K562 (cell line): ENCODE measurements around the gene RNF40. TPM values are rescaled to one million over a fixed set of nuclear protein-coding genes. Genes with fewer than 3 reads are reported as not detected.
A peak's percentile ranks its signal among the peaks of the same experiment; 100 is the strongest.

Experiments used
- ATAC-seq: fragments of 200-7000 bp; cut with Tn5 transposase; 3 replicates; pipeline ENCODE4 v1.9.1; 2020; ENCODE audit warnings: moderate library complexity
- BruUV-seq: library from RNA; stranded (reverse); fragments of 400-500 nt; replicated peaks from 2 replicates; lab custom pipeline; 2021; lab: Mats Ljungman, UMichigan
- CTCF ChIA-PET: fragments of 300-600 bp; formaldehyde crosslinking; extraction: SDS; loops from one replicate; lab custom pipeline; 2021; ENCODE audit warnings: low intra/inter-chr PET ratio; lab: Yijun Ruan, JAX
- POLR2A ChIA-PET: fragments of 300-600, 350-650 bp; sonication (Branson Sonifier 250); formaldehyde crosslinking; extraction: SDS; loops from one replicate; lab custom pipeline; 2021; ENCODE audit warnings: antibody characterized with exemption, inconsistent platforms; lab: Yijun Ruan, JAX
- DNase-seq, 4 experiments: peaks; one replicate each; pipeline versions ENCODE4 v3.0.0 to v3.0.0-alpha.2; 2011 to 2018; ENCODE audit warnings: low spot score in 3 of 4, mixed read lengths in 3 of 4; ENCODE audit errors: extremely low read depth in 1 of 4
- FAIRE-seq: peaks from 2 replicates; lab custom pipeline; 2011; peaks lifted over from hg19 to GRCh38; lab: Jason Lieb, UNC
- H2AFZ ChIP-seq: 2 replicates; pipeline ENCODE4 v1.6.0; 2011; ENCODE audit warnings: low read depth, low read length, control low read depth, inconsistent platforms
- H3K27ac ChIP-seq: fragments of 200-600 bp; 3 replicates; pipeline ENCODE4 v1.8.0; 2011; ENCODE audit warnings: low read depth, mild to moderate bottlenecking, control low read depth, inconsistent platforms, low read length, moderate library complexity, mixed read lengths; ENCODE audit errors: extremely low read depth
- H3K27me3 ChIP-seq, 2 experiments: fragments of 300-600 bp in 1 of 2; 2 replicates in 1 of 2; 3 replicates in 1 of 2; pipeline versions ENCODE4 v1.6.0 to v1.8.0; 2011; ENCODE audit warnings: inconsistent platforms in 2 of 2, low read length in 2 of 2, mild to moderate bottlenecking in 1 of 2, mixed read lengths in 1 of 2, moderate library complexity in 1 of 2; ENCODE audit not compliant: control insufficient read depth in 2 of 2, insufficient read depth in 2 of 2
- H3K36me3 ChIP-seq: fragments of 300-600 bp; 3 replicates; pipeline ENCODE4 v1.8.0; 2011; ENCODE audit warnings: mild to moderate bottlenecking, low read length, inconsistent platforms; ENCODE audit not compliant: control insufficient read depth, insufficient read depth
- H3K4me1 ChIP-seq, 2 experiments: fragments of 200-600 bp in 1 of 2; replicated peaks in 1 of 2; 2 replicates in 1 of 2; 3 replicates in 1 of 2; pipeline versions ENCODE4 v1.5.1 to v1.8.0; 2011; ENCODE audit warnings: inconsistent platforms in 2 of 2, low read length in 2 of 2, mild to moderate bottlenecking in 1 of 2, mixed read lengths in 1 of 2, moderate library complexity in 1 of 2; ENCODE audit not compliant: control insufficient read depth in 2 of 2, insufficient read depth in 2 of 2
- H3K4me2 ChIP-seq: 2 replicates; pipeline ENCODE4 v1.6.1; 2011; ENCODE audit warnings: low read length, control low read depth, inconsistent platforms, mixed read lengths; ENCODE audit not compliant: insufficient read depth
- H3K4me3 ChIP-seq: fragments of 200-600 bp; sonication (generic), shearing (Covaris generic); 2 replicates; pipeline ENCODE4 v1.5.1; 2016; ENCODE audit warnings: control low read depth, inconsistent platforms
- H3K79me2 ChIP-seq: fragments of 200-600 bp; 3 replicates; pipeline ENCODE4 v1.8.0; 2011; ENCODE audit warnings: low read length, inconsistent platforms; ENCODE audit not compliant: control insufficient read depth, insufficient read depth
- H3K9ac ChIP-seq, 2 experiments: 2 replicates each; pipeline versions ENCODE4 v1.6.0 to v1.6.1; 2011; ENCODE audit warnings: low read depth in 2 of 2, low read length in 2 of 2, control low read depth in 1 of 2, inconsistent platforms in 1 of 2, mild to moderate bottlenecking in 1 of 2, mixed read lengths in 1 of 2; ENCODE audit not compliant: insufficient read depth in 1 of 2
- H3K9me1 ChIP-seq: one replicate; pipeline ENCODE4 v1.6.0; 2011; ENCODE audit warnings: inconsistent platforms, mild to moderate bottlenecking, low read length, moderate library complexity; ENCODE audit not compliant: control insufficient read depth, insufficient read depth
- H3K9me3 ChIP-seq: replicated peaks from 2 replicates; pipeline ENCODE4 v1.5.1; 2011; ENCODE audit warnings: low read depth, low read length, inconsistent platforms; ENCODE audit not compliant: control insufficient read depth, insufficient read depth
- H4K20me1 ChIP-seq: replicated peaks from 2 replicates; pipeline ENCODE4 v1.6.1; 2011; ENCODE audit warnings: low read length, inconsistent platforms, mixed read lengths; ENCODE audit not compliant: control insufficient read depth, insufficient read depth
- FOXP1 ChIP-seq: sonication (generic); formaldehyde crosslinking; IDR thresholded peaks from 2 replicates; pipeline ENCODE4 v1.8.0; 2022; ENCODE audit warnings: mild to moderate bottlenecking, missing genetic modification reagents
- KLF10 ChIP-seq: fragments of 250-450 bp; sonication (Bioruptor Pico); IDR thresholded peaks from 2 replicates; pipeline ENCODE4 v1.6.1; 2021; ENCODE audit warnings: matching md5 sums
- NCOA1 ChIP-seq: fragments of 450-650 bp; IDR thresholded peaks from 2 replicates; pipeline ENCODE4 v1.6.1; 2016; ENCODE audit warnings: low read depth
- PHF21A ChIP-seq: fragments of 450-650 bp; IDR thresholded peaks from 2 replicates; pipeline ENCODE4 v1.6.1; 2017; ENCODE audit warnings: low read depth, borderline replicate concordance
- PML ChIP-seq: IDR thresholded peaks from 2 replicates; pipeline ENCODE4 v1.6.1; 2012; ENCODE audit warnings: low read length, inconsistent platforms
- POLR2B ChIP-seq: fragments of 450-650 bp; IDR thresholded peaks from 2 replicates; pipeline ENCODE4 v1.6.1; 2018; ENCODE audit warnings: low read depth; ENCODE audit not compliant: partially characterized antibody
- PRPF4 ChIP-seq: fragments of 200-400 bp; formaldehyde crosslinking; IDR thresholded peaks from one replicate; pipeline ENCODE4 v1.6.1; 2017; ENCODE audit warnings: low read length, low read depth, mild to moderate bottlenecking; ENCODE audit not compliant: insufficient read depth, poor library complexity, severe bottlenecking
- TEAD1 ChIP-seq, 2 experiments: fragments of 450-650 bp in 1 of 2; sonication (generic) in 1 of 2; formaldehyde crosslinking; IDR thresholded peaks; 2 replicates each; pipeline versions ENCODE4 v1.4.0 to v1.8.0; 2020 to 2022; ENCODE audit warnings: mild to moderate bottlenecking in 2 of 2, missing genetic modification reagents in 1 of 2
- ZNF121 ChIP-seq: sonication (generic); formaldehyde crosslinking; conservative IDR thresholded peaks from 2 replicates; pipeline ENCODE4 v1.8.0; 2022; ENCODE audit warnings: missing genetic modification reagents
- ZNF174 ChIP-seq: fragments of 250-450 bp; sonication (Bioruptor Pico); IDR thresholded peaks from 2 replicates; pipeline ENCODE4 v1.4.0; 2020; ENCODE audit warnings: mild to moderate bottlenecking
- ZNF668 ChIP-seq: fragments of 250-450 bp; sonication (Bioruptor Pico); IDR thresholded peaks from 2 replicates; pipeline ENCODE4 v1.8.0; 2022; ENCODE audit warnings: mild to moderate bottlenecking, inconsistent platforms
- ZNF707 ChIP-seq: fragments of 250-450 bp; sonication (Bioruptor Pico); conservative IDR thresholded peaks from 2 replicates; pipeline ENCODE4 v1.8.0; 2022; ENCODE audit warnings: inconsistent platforms, mild to moderate bottlenecking, moderate library complexity
- WGBS: fragments of 100-300 bp; shearing (Covaris generic); methylation state at CpG from one replicate; pipeline ENCODE4 v1.1.6; 2016; ENCODE audit warnings: low coverage, mixed read lengths; ENCODE audit not compliant: insufficient coverage; ENCODE audit errors: missing lambda C conversion rate; 5-methylcytosine and 5-hydroxymethylcytosine counted together
- in situ Hi-C: fragments of 300-500 bp; cut with MboI; formaldehyde crosslinking; loops from 4 replicates; pipeline ENCODE4 v1.15.0; 2018; ENCODE audit warnings: inconsistent platforms, mixed read lengths
- intact Hi-C: fragments of 100-400 bp; cut with micrococcal nuclease; formaldehyde crosslinking; loops from 2 replicates; pipeline ENCODE4 v1.14.2; 2022
- polyA plus RNA-seq, 8 experiments: library from polyadenylated mRNA; depleted of rRNA in 4 of 8; stranded (reverse) in 5 of 8; unstranded in 3 of 8; fragments of >200 nt; fragmentation: Nextera tagmentation in 2 of 8; fragmentation: Illumina TruSeq in 1 of 8; extraction: Ambion mirVana in 2 of 8; extraction: Trizol in 1 of 8; gene quantifications; 2 replicates each; pipeline versions ENCODE4 v1.2.1 to v1.2.3, GENCODE V29; 2011 to 2014; ENCODE audit warnings: inconsistent platforms in 1 of 8, missing spikeins in 1 of 8
- total RNA-seq, 7 experiments: library from RNA; depleted of rRNA in 6 of 7; stranded (reverse); fragments of >200 nt in 6 of 7; fragmentation: Illumina TruSeq in 2 of 7; extraction: Trizol in 2 of 7; gene quantifications; 2 replicates each; pipeline versions ENCODE4 v1.2.1 to v1.2.3, GENCODE V29; 2011 to 2021; ENCODE audit warnings: low replicate concordance in 1 of 7
- TF ChIP-seq, protein P1 (sequence below): sonication (generic); formaldehyde crosslinking; IDR thresholded peaks from 2 replicates; pipeline ENCODE4 v1.8.1; 2023; ENCODE audit warnings: mild to moderate bottlenecking, missing genetic modification reagents
- TF ChIP-seq, protein P2 (sequence below), 2 experiments: fragments of 450-650 bp in 1 of 2; sonication (generic) in 1 of 2; formaldehyde crosslinking; conservative IDR thresholded peaks; 2 replicates each; pipeline versions ENCODE4 v1.4.0 to v1.8.1; 2020 to 2022; ENCODE audit warnings: mild to moderate bottlenecking in 1 of 2, missing genetic modification reagents in 1 of 2
- TF ChIP-seq, protein P3 (sequence below): fragments of 150-350 bp; IDR thresholded peaks from 2 replicates; pipeline ENCODE4 v1.6.1; 2014; ENCODE audit warnings: low read depth, mild to moderate bottlenecking, low read length, borderline replicate concordance

The RNF40 gene
- total and polyA plus RNA-seq, 9 of the 15 experiments (the other 6 are each of a cell fraction or from before 2014, with no cell fraction given) = 6.2 to 129 (median 81.5) TPM

DNA sequence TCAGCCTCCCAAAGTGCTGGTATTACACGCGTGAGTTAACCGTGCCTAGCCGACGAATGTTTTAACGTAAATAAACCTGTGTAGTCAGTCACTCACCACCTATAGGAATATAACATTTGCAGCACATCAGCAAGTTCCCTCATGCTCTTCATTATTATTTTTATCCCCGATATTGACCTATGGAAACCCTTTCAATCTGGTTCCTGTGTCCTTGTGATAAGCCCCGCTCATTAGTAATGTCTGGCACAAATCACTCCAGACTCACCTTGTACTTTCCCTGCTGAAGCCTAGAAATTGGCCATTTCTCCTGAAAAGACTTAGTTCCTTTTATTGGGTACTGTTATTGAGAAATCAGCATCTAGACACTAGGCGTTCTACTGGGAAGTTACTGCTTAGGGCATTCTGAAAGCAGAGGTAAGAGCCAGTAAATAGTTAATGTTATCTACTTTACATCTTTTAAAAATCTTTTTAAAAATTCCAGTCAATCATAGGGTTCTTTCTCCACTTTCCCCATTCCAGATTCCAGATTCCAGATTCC lies 15.4 kb upstream of the RNF40 start:
- Histone ChIP-seq H3K27me3 (no peaks in the 10 kb centered on the region), H3K4me3 (no peak overlapping the region), H3K36me3 (peaks cover 58% of the 10 kb centered on the region), H3K9me1 (no peaks in the 10 kb centered on the region), H3K27ac (no peak overlapping the region), H3K9ac (no peak overlapping the region)
- CTCF ChIA-PET = no interaction called here
- POLR2A ChIA-PET = interaction anchor here (1.4 to 2.3 kb wide), 7 partner anchors 13 to 149 kb away, joined by 5 to 24 read pairs (median 10); no protein-coding TSS in a partner anchor
- BruUV-seq = no TSS peak
- 85% methylated on average over 9 of the region's 9 CpGs for WGBS
- TF ChIP-seq ZNF668 (CRISPR knock-in tag) (no peak), PHF21A (no peak), FOXP1 (no peak), POLR2B (no peak), NCOA1 (no peak), PRPF4 (no peak), ZNF707 (CRISPR knock-in tag) (no peak), ZNF174 (CRISPR knock-in tag) (no peak), PML (no peak), TEAD1 (CRISPR knock-in tag; IDR thresholded peaks at IDR 0.05) (no peak), ZNF121 (CRISPR knock-in tag) (no peak), KLF10 (no peak)
- TF ChIP-seq, protein P1, sequence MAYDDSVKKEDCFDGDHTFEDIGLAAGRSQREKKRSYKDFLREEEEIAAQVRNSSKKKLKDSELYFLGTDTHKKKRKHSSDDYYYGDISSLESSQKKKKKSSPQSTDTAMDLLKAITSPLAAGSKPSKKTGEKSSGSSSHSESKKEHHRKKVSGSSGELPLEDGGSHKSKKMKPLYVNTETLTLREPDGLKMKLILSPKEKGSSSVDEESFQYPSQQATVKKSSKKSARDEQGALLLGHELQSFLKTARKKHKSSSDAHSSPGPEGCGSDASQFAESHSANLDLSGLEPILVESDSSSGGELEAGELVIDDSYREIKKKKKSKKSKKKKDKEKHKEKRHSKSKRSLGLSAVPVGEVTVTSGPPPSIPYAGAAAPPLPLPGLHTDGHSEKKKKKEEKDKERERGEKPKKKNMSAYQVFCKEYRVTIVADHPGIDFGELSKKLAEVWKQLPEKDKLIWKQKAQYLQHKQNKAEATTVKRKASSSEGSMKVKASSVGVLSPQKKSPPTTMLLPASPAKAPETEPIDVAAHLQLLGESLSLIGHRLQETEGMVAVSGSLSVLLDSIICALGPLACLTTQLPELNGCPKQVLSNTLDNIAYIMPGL (CRISPR knock-in tag) = no peak
- TF ChIP-seq, protein P2, sequence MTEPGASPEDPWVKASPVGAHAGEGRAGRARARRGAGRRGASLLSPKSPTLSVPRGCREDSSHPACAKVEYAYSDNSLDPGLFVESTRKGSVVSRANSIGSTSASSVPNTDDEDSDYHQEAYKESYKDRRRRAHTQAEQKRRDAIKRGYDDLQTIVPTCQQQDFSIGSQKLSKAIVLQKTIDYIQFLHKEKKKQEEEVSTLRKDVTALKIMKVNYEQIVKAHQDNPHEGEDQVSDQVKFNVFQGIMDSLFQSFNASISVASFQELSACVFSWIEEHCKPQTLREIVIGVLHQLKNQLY (CRISPR knock-in tag; conservative IDR thresholded peaks at IDR 0.05) = no peak
- TF ChIP-seq, protein P3, sequence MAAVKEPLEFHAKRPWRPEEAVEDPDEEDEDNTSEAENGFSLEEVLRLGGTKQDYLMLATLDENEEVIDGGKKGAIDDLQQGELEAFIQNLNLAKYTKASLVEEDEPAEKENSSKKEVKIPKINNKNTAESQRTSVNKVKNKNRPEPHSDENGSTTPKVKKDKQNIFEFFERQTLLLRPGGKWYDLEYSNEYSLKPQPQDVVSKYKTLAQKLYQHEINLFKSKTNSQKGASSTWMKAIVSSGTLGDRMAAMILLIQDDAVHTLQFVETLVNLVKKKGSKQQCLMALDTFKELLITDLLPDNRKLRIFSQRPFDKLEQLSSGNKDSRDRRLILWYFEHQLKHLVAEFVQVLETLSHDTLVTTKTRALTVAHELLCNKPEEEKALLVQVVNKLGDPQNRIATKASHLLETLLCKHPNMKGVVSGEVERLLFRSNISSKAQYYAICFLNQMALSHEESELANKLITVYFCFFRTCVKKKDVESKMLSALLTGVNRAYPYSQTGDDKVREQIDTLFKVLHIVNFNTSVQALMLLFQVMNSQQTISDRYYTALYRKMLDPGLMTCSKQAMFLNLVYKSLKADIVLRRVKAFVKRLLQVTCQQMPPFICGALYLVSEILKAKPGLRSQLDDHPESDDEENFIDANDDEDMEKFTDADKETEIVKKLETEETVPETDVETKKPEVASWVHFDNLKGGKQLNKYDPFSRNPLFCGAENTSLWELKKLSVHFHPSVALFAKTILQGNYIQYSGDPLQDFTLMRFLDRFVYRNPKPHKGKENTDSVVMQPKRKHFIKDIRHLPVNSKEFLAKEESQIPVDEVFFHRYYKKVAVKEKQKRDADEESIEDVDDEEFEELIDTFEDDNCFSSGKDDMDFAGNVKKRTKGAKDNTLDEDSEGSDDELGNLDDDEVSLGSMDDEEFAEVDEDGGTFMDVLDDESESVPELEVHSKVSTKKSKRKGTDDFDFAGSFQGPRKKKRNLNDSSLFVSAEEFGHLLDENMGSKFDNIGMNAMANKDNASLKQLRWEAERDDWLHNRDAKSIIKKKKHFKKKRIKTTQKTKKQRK = no peak
- TF ChIP-seq, all 486 proteins: peak for 0
- in situ Hi-C loops (no loop called here), intact Hi-C loops (no loop called here)
- peaks cover 8 to 17% of the 10 kb centered on the region in 2 experiments; a peak in 4 of 5 replicates for H3K4me1 ChIP-seq
- FAIRE-seq (peak; percentile 48), ATAC-seq (no peak), DNase-seq (no peak)
- H4K20me1 ChIP-seq = no peaks in the 10 kb centered on the region
- no peak overlapping the region for H3K4me2 ChIP-seq
- peaks cover 27% of the 10 kb centered on the region for H3K79me2 ChIP-seq
- H2AFZ ChIP-seq = no peak overlapping the region
- H3K9me3 ChIP-seq = no peaks in the 10 kb centered on the region
